Activated naive CD4-positive, alpha-beta T cell treated with anti-CD3 and anti-CD28 coated beads, Interleukin-2, amount 50 U/mL, for 24 hours (primary cell): Measurements from ENCODE around the gene RASSF8.

Experiments
- H3K27ac Mint-ChIP-seq: one replicate; pipeline ENCODE4 v1.8.0; 2021; ENCODE audit warnings: mild to moderate bottlenecking, mixed read lengths
- H3K27me3 Mint-ChIP-seq: one replicate; pipeline ENCODE4 v1.8.0; 2021; ENCODE audit warnings: mixed read lengths
- H3K36me3 Mint-ChIP-seq: one replicate; pipeline ENCODE4 v1.8.0; 2021; ENCODE audit warnings: mixed read lengths
- H3K4me1 Mint-ChIP-seq: one replicate; pipeline ENCODE4 v1.8.0; 2021; ENCODE audit warnings: mixed read lengths
- H3K4me3 Mint-ChIP-seq: one replicate; pipeline ENCODE4 v1.8.0; 2021; ENCODE audit warnings: mild to moderate bottlenecking, mixed read lengths
- H3K9me3 Mint-ChIP-seq: one replicate; pipeline ENCODE4 v1.8.0; 2021; ENCODE audit warnings: mixed read lengths

RASSF8 gene

GRCh38 chr12:26109343-26109881 is 150.9 kb downstream of the RASSF8 start:
- Mint-ChIP-seq H3K4me1 (peaks cover 6% of the 10 kb centered on the region), H3K4me3 (no peak overlapping the region), H3K36me3 (no peaks in the 10 kb centered on the region), H3K9me3 (no peaks in the 10 kb centered on the region), H3K27me3 (peaks cover 8% of the 10 kb centered on the region), H3K27ac (no peak overlapping the region)

- no peak overlapping the region for H3K4me3 Mint-ChIP-seq
- H3K9me3 Mint-ChIP-seq, result no peaks in the 10 kb centered on the region
- H3K27ac Mint-ChIP-seq, result no peak overlapping the region
- peaks cover 10% of the 10 kb centered on the region for H3K4me1 Mint-ChIP-seq
- H3K36me3 Mint-ChIP-seq, result no peaks in the 10 kb centered on the region
- peaks cover 8% of the 10 kb centered on the region for H3K27me3 Mint-ChIP-seq
These were observed 153.8 kb downstream of the RASSF8 start for GRCh38 chr12:26112232-26112631.

- Mint-ChIP-seq H3K27me3 (peaks cover 10% of the 10 kb centered on the region), H3K36me3 (no peaks in the 10 kb centered on the region), H3K27ac (peak overlapping the region; percentile 1), H3K4me1 (peaks cover 10% of the 10 kb centered on the region), H3K9me3 (no peaks in the 10 kb centered on the region), H3K4me3 (peak overlapping the region; percentile 80)
These were observed 154.2 kb downstream of the RASSF8 start for GRCh38 chr12:26112703-26113147.

GRCh38 chr12:26113181-26113654 is 154.7 kb downstream of the RASSF8 start:
- no peaks in the 10 kb centered on the region for H3K9me3 Mint-ChIP-seq
- H3K27ac Mint-ChIP-seq, result no peak overlapping the region
- no peaks in the 10 kb centered on the region for H3K36me3 Mint-ChIP-seq
- peaks cover 10% of the 10 kb centered on the region for H3K4me1 Mint-ChIP-seq
- peaks cover 11% of the 10 kb centered on the region for H3K27me3 Mint-ChIP-seq
- peak overlapping the region; percentile 80 for H3K4me3 Mint-ChIP-seq

GRCh38 chr12:26113853-26114719 is 155.6 kb downstream of the RASSF8 start:
- Mint-ChIP-seq H3K27me3 (peaks cover 13% of the 10 kb centered on the region), H3K27ac (peak overlapping the region; percentile 63), H3K4me1 (peaks cover 10% of the 10 kb centered on the region), H3K9me3 (no peaks in the 10 kb centered on the region), H3K36me3 (no peaks in the 10 kb centered on the region), H3K4me3 (peak overlapping the region; percentile 80)

- Mint-ChIP-seq H3K27ac (no peak overlapping the region), H3K9me3 (no peaks in the 10 kb centered on the region), H3K36me3 (no peaks in the 10 kb centered on the region), H3K4me3 (peak overlapping the region; percentile 76), H3K4me1 (peaks cover 10% of the 10 kb centered on the region), H3K27me3 (peaks cover 20% of the 10 kb centered on the region)
These were observed 156.4 kb downstream of the RASSF8 start for GRCh38 chr12:26114720-26115401.

- Mint-ChIP-seq H3K27ac (no peak overlapping the region), H3K27me3 (peaks cover 36% of the 10 kb centered on the region), H3K36me3 (no peaks in the 10 kb centered on the region), H3K4me1 (peaks cover 17% of the 10 kb centered on the region), H3K9me3 (no peaks in the 10 kb centered on the region), H3K4me3 (no peak overlapping the region)
These were observed 158.6 kb downstream of the RASSF8 start for GRCh38 chr12:26116829-26117715.

- H3K9me3 Mint-ChIP-seq, result no peaks in the 10 kb centered on the region
- no peak overlapping the region for H3K4me3 Mint-ChIP-seq
- no peaks in the 10 kb centered on the region for H3K36me3 Mint-ChIP-seq
- no peak overlapping the region for H3K27ac Mint-ChIP-seq
- peaks cover 22% of the 10 kb centered on the region for H3K4me1 Mint-ChIP-seq
- peaks cover 38% of the 10 kb centered on the region for H3K27me3 Mint-ChIP-seq
These were observed 159.8 kb downstream of the RASSF8 start for GRCh38 chr12:26118308-26118707.

- peaks cover 47% of the 10 kb centered on the region for H3K27me3 Mint-ChIP-seq
- H3K4me1 Mint-ChIP-seq, result peaks cover 25% of the 10 kb centered on the region
- no peak overlapping the region for H3K4me3 Mint-ChIP-seq
- H3K9me3 Mint-ChIP-seq, result no peaks in the 10 kb centered on the region
- H3K27ac Mint-ChIP-seq, result peak overlapping the region; percentile 14
- H3K36me3 Mint-ChIP-seq, result no peaks in the 10 kb centered on the region
These were observed 161.0 kb downstream of the RASSF8 start for GRCh38 chr12:26119391-26119989.

GRCh38 chr12:26120561-26121274 is 162.2 kb downstream of the RASSF8 start:
- Mint-ChIP-seq H3K9me3 (no peaks in the 10 kb centered on the region), H3K4me3 (peak overlapping the region; percentile 65), H3K36me3 (no peaks in the 10 kb centered on the region), H3K4me1 (peaks cover 32% of the 10 kb centered on the region), H3K27ac (no peak overlapping the region), H3K27me3 (peaks cover 55% of the 10 kb centered on the region)

- H3K4me1 Mint-ChIP-seq, result peaks cover 36% of the 10 kb centered on the region
- no peak overlapping the region for H3K27ac Mint-ChIP-seq
- peak overlapping the region; percentile 65 for H3K4me3 Mint-ChIP-seq
- no peaks in the 10 kb centered on the region for H3K9me3 Mint-ChIP-seq
- H3K36me3 Mint-ChIP-seq, result no peaks in the 10 kb centered on the region
- peaks cover 55% of the 10 kb centered on the region for H3K27me3 Mint-ChIP-seq
These were observed 163.0 kb downstream of the RASSF8 start for GRCh38 chr12:26121323-26122060.

- no peaks in the 10 kb centered on the region for H3K9me3 Mint-ChIP-seq
- H3K4me1 Mint-ChIP-seq, result peaks cover 39% of the 10 kb centered on the region
- peak overlapping the region; percentile 57 for H3K4me3 Mint-ChIP-seq
- peaks cover 58% of the 10 kb centered on the region for H3K27me3 Mint-ChIP-seq
- no peaks in the 10 kb centered on the region for H3K36me3 Mint-ChIP-seq
- no peak overlapping the region for H3K27ac Mint-ChIP-seq
These were observed 163.7 kb downstream of the RASSF8 start for GRCh38 chr12:26122061-26122680.

GRCh38 chr12:26122681-26123481 is 164.4 kb downstream of the RASSF8 start:
- Mint-ChIP-seq H3K4me3 (peak overlapping the region; percentile 86), H3K9me3 (no peaks in the 10 kb centered on the region), H3K27ac (no peak overlapping the region), H3K27me3 (peaks cover 61% of the 10 kb centered on the region), H3K36me3 (no peaks in the 10 kb centered on the region), H3K4me1 (peaks cover 39% of the 10 kb centered on the region)
